ENCODE results near the gene DPF3.

DNA sequence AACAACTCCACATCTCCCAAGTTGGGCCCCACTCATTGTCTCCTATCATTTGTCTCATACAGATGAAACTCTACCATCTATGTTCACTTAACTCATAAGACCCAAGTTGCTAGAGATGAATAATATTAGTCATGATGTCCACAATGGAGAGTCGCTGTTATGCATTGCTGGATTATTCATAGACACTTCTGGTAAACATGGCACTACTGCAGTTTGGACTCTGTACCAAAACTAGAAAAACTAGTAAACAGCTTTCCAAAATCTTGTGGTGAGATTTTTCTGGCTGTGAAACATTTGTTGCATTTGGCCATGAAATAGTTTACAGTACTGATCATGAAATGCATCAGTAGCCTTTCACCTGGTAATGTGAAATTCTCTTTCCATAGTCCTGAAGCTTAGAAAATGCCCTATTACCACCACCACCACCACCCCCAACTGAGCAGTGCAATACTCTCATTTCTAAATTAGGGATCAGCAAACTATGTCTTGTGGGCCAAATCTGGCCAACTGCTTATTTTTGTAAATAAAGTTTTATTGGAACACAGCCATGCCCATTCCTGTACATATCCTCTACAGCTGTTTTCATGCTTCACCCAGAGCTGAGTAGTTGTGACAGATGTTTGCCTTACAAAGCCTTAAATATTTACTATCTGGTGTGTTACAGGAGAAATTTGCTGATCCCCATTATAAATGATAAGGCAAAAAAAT is 236.5 kb downstream of the DPF3 start:
- no peak for TF ChIP-seq ZNF274 (IDR thresholded peaks at IDR 0.05; ENCODE audit: low read depth, low read length)
- TF ChIP-seq YY1 (IDR thresholded peaks at IDR 0.05; ENCODE audit: insufficient read depth, insufficient read length): no peak
